Fibroblast of the aortic adventitia (primary cell): ENCODE data around the gene PLP2. TPM values are rescaled to one million over a fixed set of nuclear protein-coding genes. Genes with fewer than 3 reads are reported as not detected.

ENCODE experiments used
- DNase-seq: peaks from one replicate; pipeline ENCODE4 v3.0.0-alpha.2; 2010; ENCODE audit warnings: low read depth
- H3K4me3 ChIP-seq: 2 replicates; pipeline ENCODE4 v1.5.1; 2011; ENCODE audit warnings: low read depth, mild to moderate bottlenecking, control low read depth, low read length, moderate library complexity
- total RNA-seq: library from RNA; depleted of rRNA; stranded (reverse); fragments of >200 nt; gene quantifications from 2 replicates; pipeline ENCODE4 v1.2.3, GENCODE V29; 2012; ENCODE audit warnings: low replicate concordance
- TF ChIP-seq, protein P1 (sequence below): IDR thresholded peaks from 2 replicates; pipeline ENCODE4 v1.5.1; 2011; ENCODE audit warnings: mild to moderate bottlenecking, low read length, control low read depth, inconsistent platforms; ENCODE audit not compliant: insufficient read depth

The PLP2 gene
- total RNA-seq, 1 donor = 93.2 TPM

- TF ChIP-seq, protein P1, sequence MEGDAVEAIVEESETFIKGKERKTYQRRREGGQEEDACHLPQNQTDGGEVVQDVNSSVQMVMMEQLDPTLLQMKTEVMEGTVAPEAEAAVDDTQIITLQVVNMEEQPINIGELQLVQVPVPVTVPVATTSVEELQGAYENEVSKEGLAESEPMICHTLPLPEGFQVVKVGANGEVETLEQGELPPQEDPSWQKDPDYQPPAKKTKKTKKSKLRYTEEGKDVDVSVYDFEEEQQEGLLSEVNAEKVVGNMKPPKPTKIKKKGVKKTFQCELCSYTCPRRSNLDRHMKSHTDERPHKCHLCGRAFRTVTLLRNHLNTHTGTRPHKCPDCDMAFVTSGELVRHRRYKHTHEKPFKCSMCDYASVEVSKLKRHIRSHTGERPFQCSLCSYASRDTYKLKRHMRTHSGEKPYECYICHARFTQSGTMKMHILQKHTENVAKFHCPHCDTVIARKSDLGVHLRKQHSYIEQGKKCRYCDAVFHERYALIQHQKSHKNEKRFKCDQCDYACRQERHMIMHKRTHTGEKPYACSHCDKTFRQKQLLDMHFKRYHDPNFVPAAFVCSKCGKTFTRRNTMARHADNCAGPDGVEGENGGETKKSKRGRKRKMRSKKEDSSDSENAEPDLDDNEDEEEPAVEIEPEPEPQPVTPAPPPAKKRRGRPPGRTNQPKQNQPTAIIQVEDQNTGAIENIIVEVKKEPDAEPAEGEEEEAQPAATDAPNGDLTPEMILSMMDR = no peak
- H3K4me3 ChIP-seq = no peak overlapping the region
- DNase-seq = no peak
Measured at GRCh38 chrX:49211074-49211473, 39.4 kb downstream of the PLP2 start.

GRCh38 chrX:49212209-49212608 lies 40.5 kb downstream of the PLP2 start:
- no peak overlapping the region for H3K4me3 ChIP-seq
- TF ChIP-seq, protein P1 = no peak
- no peak for DNase-seq

DNA sequence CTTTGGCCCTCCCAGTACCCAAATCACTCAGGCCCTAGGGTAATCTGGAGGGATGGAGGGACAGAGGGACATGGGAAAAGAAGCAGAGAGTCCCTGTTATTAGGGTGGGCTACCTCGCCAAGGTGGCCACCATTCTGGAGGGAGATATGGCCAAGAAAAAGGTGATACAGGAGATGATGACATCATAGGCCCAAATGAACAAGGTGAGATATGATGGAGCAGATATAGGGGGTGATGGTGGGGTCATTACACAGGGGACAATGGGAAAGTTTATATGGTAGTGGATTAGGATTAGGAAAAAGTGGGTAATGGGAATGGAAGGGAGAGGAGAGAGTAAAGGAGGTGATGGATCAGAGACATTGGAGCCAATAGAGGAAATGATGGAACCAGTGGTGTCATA lies 41.2 kb downstream of the PLP2 start:
- no peak overlapping the region for H3K4me3 ChIP-seq
- no peak for DNase-seq
- TF ChIP-seq, protein P1 = no peak

GRCh38 chrX:49214416-49214815 lies 42.7 kb downstream of the PLP2 start:
- no peak overlapping the region for H3K4me3 ChIP-seq
- TF ChIP-seq, protein P1 = no peak
- DNase-seq = no peak

GRCh38 chrX:49214996-49215526 lies 43.4 kb downstream of the PLP2 start:
- no peak overlapping the region for H3K4me3 ChIP-seq
- TF ChIP-seq, protein P1 = no peak

DNA sequence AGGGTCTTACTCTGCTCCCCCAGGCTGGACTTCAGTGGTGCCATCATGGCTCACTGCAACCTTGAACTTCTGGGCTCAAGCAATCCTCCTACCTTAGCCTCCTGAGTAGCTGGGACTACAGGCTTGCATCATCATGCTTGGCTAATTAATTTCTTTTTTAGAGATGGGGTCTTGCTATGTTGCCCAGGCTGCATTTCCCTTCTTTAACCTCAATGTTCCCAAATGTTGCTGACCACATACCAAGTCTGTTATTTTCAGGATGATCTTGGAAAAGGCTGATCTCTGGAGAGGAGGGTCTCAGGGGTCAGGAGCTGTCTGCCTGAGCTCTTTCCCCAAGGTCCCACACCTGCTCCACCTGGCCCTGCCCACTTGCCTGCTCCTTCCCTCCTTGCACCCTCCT lies 48.4 kb downstream of the PLP2 start:
- TF ChIP-seq, protein P1 = no peak
- DNase-seq = no peak

More at GRCh38 chrX:49214996-49215526, 43.4 kb downstream of the PLP2 start:
- no peak for DNase-seq

DNA sequence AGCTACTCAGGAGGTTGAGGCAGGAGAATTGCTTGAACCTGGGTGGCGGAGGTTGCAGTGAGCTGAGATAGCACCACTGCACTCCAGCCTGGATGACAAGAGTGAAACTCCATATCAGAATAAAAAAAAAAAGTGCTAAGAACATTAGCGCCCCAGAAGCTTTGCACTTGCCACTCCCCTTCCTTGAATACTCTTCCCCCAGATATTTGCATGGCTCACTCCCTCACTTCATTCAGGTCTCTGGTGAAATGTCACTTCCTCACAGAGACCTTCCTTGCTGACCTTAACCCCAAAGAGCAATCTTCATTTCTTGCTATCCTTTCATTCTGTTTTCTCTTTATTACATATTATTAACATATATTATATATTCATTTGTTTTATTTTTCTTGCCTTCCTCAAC lies 50.2 kb downstream of the PLP2 start:
- DNase-seq = no peak
- TF ChIP-seq, protein P1 = no peak
- H3K4me3 ChIP-seq = no peak overlapping the region

More for the DNA sequence above, 48.4 kb downstream of the PLP2 start:
- H3K4me3 ChIP-seq = no peak overlapping the region
